ENCODE measurements around the gene DGKZ. TPM values are rescaled to one million over a fixed set of nuclear protein-coding genes. Genes with fewer than 3 reads are reported as not detected.
"Not testable (repeated sequence)": the region's sequence is repeated elsewhere in the genome, so short reads cannot be mapped to it uniquely, and the experiment has no call there.

DGKZ gene
- 80.8 and 109 TPM in 2 replicates for total RNA-seq (2014; rRNA removed; shearing (Covaris generic))

GRCh38 chr11:46346886-46347636 is at the start of gene DGKZ:
TSS of gene DGKZ (plus strand) at chr11:46347463. CDS start at chr11:46347660, 197 bp downstream.
- no peaks in the 10 kb centered on the region; the same call in none of the 2 replicates for H3K36me3 ChIP-seq (replicated peaks; ENCODE audit: control insufficient read depth, insufficient read depth, low read length)
- DNase-seq = peak; percentile 99
- H3K27me3 ChIP-seq (ENCODE audit: control insufficient read depth, insufficient read depth, low read length) = no peaks in the 10 kb centered on the region
- peak within 1 kb of the TSS; percentile 80 for H3K4me3 ChIP-seq (ENCODE audit: insufficient read depth, low read depth, low read length)

GRCh38 chr11:46298699-46299433 is 48.4 kb upstream of the DGKZ start:
- no peaks in the 10 kb centered on the region for H3K27me3 ChIP-seq (ENCODE audit: control insufficient read depth, insufficient read depth, low read length)
- DNase-seq = no peak
- H3K36me3 ChIP-seq (replicated peaks; ENCODE audit: control insufficient read depth, insufficient read depth, low read length) = no peaks in the 10 kb centered on the region; the same call in none of the 2 replicates
- H3K4me3 ChIP-seq (ENCODE audit: insufficient read depth, low read depth, low read length) = no peak overlapping the region

- Histone ChIP-seq H3K27me3 (ENCODE audit: control insufficient read depth, insufficient read depth, low read length) (no peaks in the 10 kb centered on the region), H3K36me3 (replicated peaks; ENCODE audit: control insufficient read depth, insufficient read depth, low read length) (no peaks in the 10 kb centered on the region; the same call in none of the 2 replicates), H3K4me3 (ENCODE audit: insufficient read depth, low read depth, low read length) (no peak overlapping the region)
- DNase-seq = peak; percentile 54
Observed at GRCh38 chr11:46299451-46299961, 47.8 kb upstream of the DGKZ start.

- Histone ChIP-seq H3K36me3 (replicated peaks; ENCODE audit: control insufficient read depth, insufficient read depth, low read length) (no peaks in the 10 kb centered on the region; the same call in none of the 2 replicates), H3K4me3 (ENCODE audit: insufficient read depth, low read depth, low read length) (no peak overlapping the region), H3K27me3 (ENCODE audit: control insufficient read depth, insufficient read depth, low read length) (no peaks in the 10 kb centered on the region)
- DNase-seq = peak; percentile 11
Observed at GRCh38 chr11:46300270-46300669, 47.0 kb upstream of the DGKZ start.

GRCh38 chr11:46302866-46303265 is 44.4 kb upstream of the DGKZ start:
- Histone ChIP-seq H3K36me3 (replicated peaks; ENCODE audit: control insufficient read depth, insufficient read depth, low read length) (no peaks in the 10 kb centered on the region; the same call in none of the 2 replicates), H3K27me3 (ENCODE audit: control insufficient read depth, insufficient read depth, low read length) (no peaks in the 10 kb centered on the region)

GRCh38 chr11:46304036-46304435 is 43.2 kb upstream of the DGKZ start:
- H3K27me3 ChIP-seq (ENCODE audit: control insufficient read depth, insufficient read depth, low read length); DNase-seq; H3K4me3 ChIP-seq (ENCODE audit: insufficient read depth, low read depth, low read length); H3K36me3 ChIP-seq (replicated peaks; ENCODE audit: control insufficient read depth, insufficient read depth, low read length): not testable (repeated sequence)

More at GRCh38 chr11:46302866-46303265, 44.4 kb upstream of the DGKZ start:
- H3K4me3 ChIP-seq (ENCODE audit: insufficient read depth, low read depth, low read length) = no peak overlapping the region
- DNase-seq = no peak

GRCh38 chr11:46304605-46305179 is 42.6 kb upstream of the DGKZ start:
- Histone ChIP-seq H3K27me3 (ENCODE audit: control insufficient read depth, insufficient read depth, low read length) (no peaks in the 10 kb centered on the region), H3K4me3 (ENCODE audit: insufficient read depth, low read depth, low read length) (no peak overlapping the region), H3K36me3 (replicated peaks; ENCODE audit: control insufficient read depth, insufficient read depth, low read length) (peaks cover 1% of the 10 kb centered on the region)
- DNase-seq = no peak

- Histone ChIP-seq H3K27me3 (ENCODE audit: control insufficient read depth, insufficient read depth, low read length) (no peaks in the 10 kb centered on the region), H3K4me3 (ENCODE audit: insufficient read depth, low read depth, low read length) (no peak overlapping the region), H3K36me3 (replicated peaks; ENCODE audit: control insufficient read depth, insufficient read depth, low read length) (peaks cover 1% of the 10 kb centered on the region)
- DNase-seq = peak; percentile 64
Observed at GRCh38 chr11:46305295-46305694, 42.0 kb upstream of the DGKZ start.

GRCh38 chr11:46306296-46306853 is 40.9 kb upstream of the DGKZ start:
- no peak for DNase-seq
- no peak overlapping the region for H3K4me3 ChIP-seq (ENCODE audit: insufficient read depth, low read depth, low read length)
- H3K27me3 ChIP-seq (ENCODE audit: control insufficient read depth, insufficient read depth, low read length) = no peaks in the 10 kb centered on the region
- peaks cover 1% of the 10 kb centered on the region for H3K36me3 ChIP-seq (replicated peaks; ENCODE audit: control insufficient read depth, insufficient read depth, low read length)

- no peaks in the 10 kb centered on the region for H3K27me3 ChIP-seq (ENCODE audit: control insufficient read depth, insufficient read depth, low read length)
- H3K36me3 ChIP-seq (replicated peaks; ENCODE audit: control insufficient read depth, insufficient read depth, low read length) = peaks cover 1% of the 10 kb centered on the region; the same call in 1 of the 2 replicates
- DNase-seq = no peak
- H3K4me3 ChIP-seq (ENCODE audit: insufficient read depth, low read depth, low read length) = no peak overlapping the region
Observed at GRCh38 chr11:46307369-46307768, 39.9 kb upstream of the DGKZ start.

- peak; percentile 81 for DNase-seq
- H3K36me3 ChIP-seq (replicated peaks; ENCODE audit: control insufficient read depth, insufficient read depth, low read length) = peaks cover 1% of the 10 kb centered on the region; the same call in 1 of the 2 replicates
- H3K4me3 ChIP-seq (ENCODE audit: insufficient read depth, low read depth, low read length) = no peak overlapping the region
- no peaks in the 10 kb centered on the region for H3K27me3 ChIP-seq (ENCODE audit: control insufficient read depth, insufficient read depth, low read length)
Observed at GRCh38 chr11:46307785-46308341, 39.4 kb upstream of the DGKZ start.

- Histone ChIP-seq H3K27me3 (ENCODE audit: control insufficient read depth, insufficient read depth, low read length) (no peaks in the 10 kb centered on the region), H3K36me3 (replicated peaks; ENCODE audit: control insufficient read depth, insufficient read depth, low read length) (peaks cover 1% of the 10 kb centered on the region; the same call in 1 of the 2 replicates), H3K4me3 (ENCODE audit: insufficient read depth, low read depth, low read length) (no peak overlapping the region)
- DNase-seq = peak; percentile 94
Observed at GRCh38 chr11:46308631-46309419, 38.4 kb upstream of the DGKZ start.

- Histone ChIP-seq H3K36me3 (replicated peaks; ENCODE audit: control insufficient read depth, insufficient read depth, low read length) (peaks cover 1% of the 10 kb centered on the region; the same call in 1 of the 2 replicates), H3K27me3 (ENCODE audit: control insufficient read depth, insufficient read depth, low read length) (no peaks in the 10 kb centered on the region), H3K4me3 (ENCODE audit: insufficient read depth, low read depth, low read length) (no peak overlapping the region)
- no peak for DNase-seq
Observed at GRCh38 chr11:46309814-46310259, 37.4 kb upstream of the DGKZ start.
